CD4-positive, alpha-beta T cell (primary cell): Measurements from ENCODE around the gene NEBL. TPM values are rescaled to one million over a fixed set of nuclear protein-coding genes. Genes with fewer than 3 reads are reported as not detected.

Experiments
- ATAC-seq: fragments of 200-7000 bp; cut with Tn5 transposase; one replicate; pipeline ENCODE4 v1.10.0; 2022; ENCODE audit warnings: mild to moderate bottlenecking; ENCODE audit not compliant: poor library complexity
- CTCF ChIA-PET: fragments of 350-600 bp; sonication (Branson Sonifier 250); formaldehyde crosslinking; loops from one replicate; lab custom pipeline; 2021; ENCODE audit warnings: antibody characterized with exemption, inconsistent platforms; lab: Charles Lee
- POLR2A ChIA-PET: fragments of 350-600 bp; sonication (Branson Sonifier 250); formaldehyde crosslinking; loops from one replicate; lab custom pipeline; 2021; ENCODE audit warnings: antibody characterized with exemption, inconsistent platforms; lab: Charles Lee
- DNase-seq, 14 experiments: peaks; one replicate each; pipeline ENCODE4 v3.0.0-alpha.2; 2013 to 2020; ENCODE audit warnings: mixed read lengths in 2 of 14
- H3K27ac ChIP-seq, 2 donors: one replicate each; pipeline versions ENCODE4 v1.5.1 to v1.7.0; 2013; ENCODE audit warnings: low read length in 2 of 2, low read depth in 1 of 2, mild to moderate bottlenecking in 1 of 2
- H3K27me3 ChIP-seq, 2 experiments: 1 replicate in 1 of 2; 2 replicates in 1 of 2; pipeline versions ENCODE4 v1.6.1 to v1.7.0; 2013; ENCODE audit warnings: low read length in 2 of 2, control low read depth in 1 of 2, mild to moderate bottlenecking in 1 of 2, moderate library complexity in 1 of 2; ENCODE audit not compliant: insufficient read depth in 2 of 2, control insufficient read depth in 1 of 2
- H3K36me3 ChIP-seq: one replicate; pipeline ENCODE4 v1.6.1; 2013; ENCODE audit warnings: low read length, control low read depth; ENCODE audit not compliant: insufficient read depth
- H3K4me1 ChIP-seq: one replicate; pipeline ENCODE4 v1.6.1; 2013; ENCODE audit warnings: low read length, control low read depth; ENCODE audit not compliant: insufficient read depth
- H3K4me3 ChIP-seq: one replicate; pipeline ENCODE4 v1.5.1; 2013; ENCODE audit warnings: mild to moderate bottlenecking, low read length, moderate library complexity
- H3K9me3 ChIP-seq, 2 experiments: 1 replicate in 1 of 2; 2 replicates in 1 of 2; pipeline versions ENCODE4 v1.6.1 to v1.7.0; 2013; ENCODE audit warnings: low read length in 2 of 2, mild to moderate bottlenecking in 2 of 2, control low read depth in 1 of 2, moderate library complexity in 1 of 2; ENCODE audit not compliant: control insufficient read depth in 1 of 2, insufficient read depth in 1 of 2
- H3K27ac Mint-ChIP-seq: one replicate; pipeline ENCODE4 v1.8.0; 2020; ENCODE audit warnings: mixed read lengths
- H3K27me3 Mint-ChIP-seq: one replicate; pipeline ENCODE4 v1.8.0; 2021; ENCODE audit warnings: mixed read lengths
- H3K36me3 Mint-ChIP-seq: one replicate; pipeline ENCODE4 v1.8.0; 2021; ENCODE audit warnings: low read depth, mixed read lengths
- H3K4me1 Mint-ChIP-seq: one replicate; pipeline ENCODE4 v1.8.0; 2021; ENCODE audit warnings: low read depth, mixed read lengths
- H3K4me3 Mint-ChIP-seq: one replicate; pipeline ENCODE4 v1.8.0; 2020; ENCODE audit warnings: mild to moderate bottlenecking, mixed read lengths
- H3K9me3 Mint-ChIP-seq: one replicate; pipeline ENCODE4 v1.8.0; 2020; ENCODE audit warnings: mixed read lengths
- CTCF ChIP-seq: fragments of 200-600 bp; IDR thresholded peaks from one replicate; pipeline ENCODE4 v1.8.0; 2022; ENCODE audit warnings: antibody characterized with exemption, mild to moderate bottlenecking
- intact Hi-C, 2 experiments: fragments of 100-400 bp; cut with DNase I in 1 of 2; cut with micrococcal nuclease in 1 of 2; formaldehyde crosslinking; loops; one replicate each; pipeline versions ENCODE4 v1.15.1 to v1.9.0; 2023 to 2025; cut with DNase I, micrococcal nuclease
- polyA plus RNA-seq, 2 donors: library from polyadenylated mRNA; unstranded; fragments of 120-200 nt; gene quantifications; one replicate each; pipeline ENCODE4 v1.2.1, GENCODE V29; 2013
- total RNA-seq, 174 experiments: library from RNA in 2 of 174; stranded (reverse) in 2 of 174; gene quantifications; one replicate each; pipeline ENCODE4 v1.2.3 and lab custom pipeline; 2021 to 2026

Gene NEBL, protein sequence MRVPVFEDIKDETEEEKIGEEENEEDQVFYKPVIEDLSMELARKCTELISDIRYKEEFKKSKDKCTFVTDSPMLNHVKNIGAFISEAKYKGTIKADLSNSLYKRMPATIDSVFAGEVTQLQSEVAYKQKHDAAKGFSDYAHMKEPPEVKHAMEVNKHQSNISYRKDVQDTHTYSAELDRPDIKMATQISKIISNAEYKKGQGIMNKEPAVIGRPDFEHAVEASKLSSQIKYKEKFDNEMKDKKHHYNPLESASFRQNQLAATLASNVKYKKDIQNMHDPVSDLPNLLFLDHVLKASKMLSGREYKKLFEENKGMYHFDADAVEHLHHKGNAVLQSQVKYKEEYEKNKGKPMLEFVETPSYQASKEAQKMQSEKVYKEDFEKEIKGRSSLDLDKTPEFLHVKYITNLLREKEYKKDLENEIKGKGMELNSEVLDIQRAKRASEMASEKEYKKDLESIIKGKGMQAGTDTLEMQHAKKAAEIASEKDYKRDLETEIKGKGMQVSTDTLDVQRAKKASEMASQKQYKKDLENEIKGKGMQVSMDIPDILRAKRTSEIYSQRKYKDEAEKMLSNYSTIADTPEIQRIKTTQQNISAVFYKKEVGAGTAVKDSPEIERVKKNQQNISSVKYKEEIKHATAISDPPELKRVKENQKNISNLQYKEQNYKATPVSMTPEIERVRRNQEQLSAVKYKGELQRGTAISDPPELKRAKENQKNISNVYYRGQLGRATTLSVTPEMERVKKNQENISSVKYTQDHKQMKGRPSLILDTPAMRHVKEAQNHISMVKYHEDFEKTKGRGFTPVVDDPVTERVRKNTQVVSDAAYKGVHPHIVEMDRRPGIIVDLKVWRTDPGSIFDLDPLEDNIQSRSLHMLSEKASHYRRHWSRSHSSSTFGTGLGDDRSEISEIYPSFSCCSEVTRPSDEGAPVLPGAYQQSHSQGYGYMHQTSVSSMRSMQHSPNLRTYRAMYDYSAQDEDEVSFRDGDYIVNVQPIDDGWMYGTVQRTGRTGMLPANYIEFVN
- total RNA-seq = under 1 TPM; 0.17 to 0.22 TPM
- 0.33 TPM for polyA plus RNA-seq (2013, experiment 1 of 2)
- 0.79 TPM for polyA plus RNA-seq (2013, experiment 2 of 2)
- total RNA-seq (lab: John Stamatoyannopoulos, UW) = 0.06 to 4.0 (median 1.2) reads per million in 172 experiments

DNA sequence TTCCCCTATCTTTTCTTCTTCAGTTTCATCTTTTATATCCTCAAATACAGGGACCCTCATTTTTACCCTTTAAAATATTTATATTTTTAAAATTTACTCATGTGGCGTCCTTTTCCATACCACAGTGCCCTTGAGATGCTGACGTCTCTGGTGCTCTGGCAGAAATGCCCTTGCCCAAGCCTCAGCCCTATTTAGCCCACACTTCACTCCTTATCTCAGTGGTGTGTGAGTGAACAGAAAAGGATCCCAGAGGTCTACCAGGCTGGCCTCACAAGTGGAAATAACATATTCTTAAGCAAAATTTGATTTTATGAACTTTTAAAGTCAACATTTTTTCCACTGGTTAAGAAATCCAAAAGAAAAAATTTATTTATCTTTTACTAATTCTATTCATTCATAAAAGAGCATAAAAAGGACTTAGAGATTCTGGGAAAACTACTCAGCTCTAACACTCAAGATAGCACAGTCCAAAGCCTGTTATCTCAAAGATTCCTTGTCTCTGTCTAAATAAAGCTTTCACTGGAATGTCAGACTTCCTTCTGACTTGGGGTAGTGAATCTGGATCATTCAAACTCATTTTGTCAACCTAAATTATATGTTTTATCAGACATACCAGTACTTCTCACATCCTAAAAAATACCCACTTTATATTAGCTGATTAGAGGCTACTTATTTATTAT, at the start of gene NEBL:
NEBL (minus strand) TSS at position 166 of the 680 bp plus-strand sequence; CDS start at position 60, 106 bp downstream.
- no peak within 1 kb of the TSS for H3K27ac Mint-ChIP-seq
- ChIA-PET CTCF (no interaction called here), POLR2A (no interaction called here)
- no peaks in the 10 kb centered on the region for H3K4me1 ChIP-seq
- intact Hi-C loops = no loop called here
- no peaks in the 10 kb centered on the region for H3K27me3 ChIP-seq
- no peak for DNase-seq
- ATAC-seq = no peak
- H3K4me3 ChIP-seq = no peak within 1 kb of the TSS
- H3K27me3 Mint-ChIP-seq = no peaks in the 10 kb centered on the region
- no peaks in the 10 kb centered on the region for H3K9me3 Mint-ChIP-seq
- H3K36me3 Mint-ChIP-seq = no peaks in the 10 kb centered on the region
- no peak within 1 kb of the TSS for H3K27ac ChIP-seq
- TF ChIP-seq CTCF = no peak
- no peaks in the 10 kb centered on the region for H3K9me3 ChIP-seq
- H3K36me3 ChIP-seq = no peaks in the 10 kb centered on the region
- no peaks in the 10 kb centered on the region for H3K4me1 Mint-ChIP-seq
- H3K4me3 Mint-ChIP-seq = no peak within 1 kb of the TSS

DNA sequence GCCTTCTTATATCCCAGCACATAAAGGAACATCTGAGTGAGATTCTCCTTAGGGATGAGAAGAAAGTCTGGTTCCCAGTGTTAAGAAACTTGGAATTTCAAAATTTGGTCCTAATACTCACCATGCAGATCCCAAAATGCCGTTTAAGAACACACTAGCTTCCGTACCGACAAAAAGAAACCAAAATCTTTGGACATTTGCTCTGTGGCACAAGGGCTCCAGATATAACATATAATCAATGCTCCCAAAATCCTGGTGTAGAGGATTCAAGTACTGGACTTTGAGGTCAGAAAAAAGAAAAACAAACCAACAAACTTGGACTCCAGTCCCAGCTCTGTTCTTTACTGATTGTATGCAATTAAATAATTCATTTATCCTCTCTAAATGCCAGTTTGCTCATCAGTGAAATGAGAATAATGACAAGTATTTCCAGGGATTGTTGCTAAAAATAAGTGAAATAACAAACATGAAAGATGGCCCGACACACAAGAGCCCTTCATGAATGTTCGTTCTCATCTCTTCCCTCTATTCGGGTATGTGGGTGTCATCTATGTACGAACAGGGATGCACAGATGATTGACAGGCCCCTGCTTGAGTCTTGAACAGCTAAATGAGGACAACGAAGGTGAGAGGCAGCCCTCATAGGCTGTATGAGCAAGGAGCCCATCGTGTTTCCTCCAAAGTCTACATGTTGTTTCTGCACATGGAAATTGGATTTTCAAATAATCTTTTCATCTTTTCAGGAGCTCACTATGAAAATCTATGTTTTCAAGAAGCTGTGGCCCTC, 48.6 kb upstream of the NEBL start:
- TF ChIP-seq CTCF = no peak
- Mint-ChIP-seq H3K27ac (no peak overlapping the region), H3K4me1 (no peaks in the 10 kb centered on the region), H3K36me3 (no peaks in the 10 kb centered on the region), H3K4me3 (no peak overlapping the region), H3K9me3 (no peaks in the 10 kb centered on the region), H3K27me3 (no peaks in the 10 kb centered on the region)
- no peak overlapping the region for H3K4me3 ChIP-seq
- no peak overlapping the region for H3K27ac ChIP-seq
- intact Hi-C loops = no loop called here
- H3K4me1 ChIP-seq = no peaks in the 10 kb centered on the region
- POLR2A ChIA-PET = no interaction called here
- no peaks in the 10 kb centered on the region for H3K27me3 ChIP-seq
- H3K9me3 ChIP-seq = no peaks in the 10 kb centered on the region
- CTCF ChIA-PET = no interaction called here
- H3K36me3 ChIP-seq = no peaks in the 10 kb centered on the region
- DNase-seq (no peak), ATAC-seq (no peak)
